HG03457 (cell line): ENCODE measurements around the gene MAPK8IP3.
A peak's percentile ranks its signal among the peaks of the same experiment; 100 is the strongest.

Experiments
- ATAC-seq: cut with Tn5 transposase; IDR thresholded peaks from one replicate; pipeline ENCODE4 v1.9.1; 2021; ENCODE audit warnings: moderate number of reproducible peaks; ENCODE audit not compliant: unreplicated experiment

MAPK8IP3 gene, protein sequence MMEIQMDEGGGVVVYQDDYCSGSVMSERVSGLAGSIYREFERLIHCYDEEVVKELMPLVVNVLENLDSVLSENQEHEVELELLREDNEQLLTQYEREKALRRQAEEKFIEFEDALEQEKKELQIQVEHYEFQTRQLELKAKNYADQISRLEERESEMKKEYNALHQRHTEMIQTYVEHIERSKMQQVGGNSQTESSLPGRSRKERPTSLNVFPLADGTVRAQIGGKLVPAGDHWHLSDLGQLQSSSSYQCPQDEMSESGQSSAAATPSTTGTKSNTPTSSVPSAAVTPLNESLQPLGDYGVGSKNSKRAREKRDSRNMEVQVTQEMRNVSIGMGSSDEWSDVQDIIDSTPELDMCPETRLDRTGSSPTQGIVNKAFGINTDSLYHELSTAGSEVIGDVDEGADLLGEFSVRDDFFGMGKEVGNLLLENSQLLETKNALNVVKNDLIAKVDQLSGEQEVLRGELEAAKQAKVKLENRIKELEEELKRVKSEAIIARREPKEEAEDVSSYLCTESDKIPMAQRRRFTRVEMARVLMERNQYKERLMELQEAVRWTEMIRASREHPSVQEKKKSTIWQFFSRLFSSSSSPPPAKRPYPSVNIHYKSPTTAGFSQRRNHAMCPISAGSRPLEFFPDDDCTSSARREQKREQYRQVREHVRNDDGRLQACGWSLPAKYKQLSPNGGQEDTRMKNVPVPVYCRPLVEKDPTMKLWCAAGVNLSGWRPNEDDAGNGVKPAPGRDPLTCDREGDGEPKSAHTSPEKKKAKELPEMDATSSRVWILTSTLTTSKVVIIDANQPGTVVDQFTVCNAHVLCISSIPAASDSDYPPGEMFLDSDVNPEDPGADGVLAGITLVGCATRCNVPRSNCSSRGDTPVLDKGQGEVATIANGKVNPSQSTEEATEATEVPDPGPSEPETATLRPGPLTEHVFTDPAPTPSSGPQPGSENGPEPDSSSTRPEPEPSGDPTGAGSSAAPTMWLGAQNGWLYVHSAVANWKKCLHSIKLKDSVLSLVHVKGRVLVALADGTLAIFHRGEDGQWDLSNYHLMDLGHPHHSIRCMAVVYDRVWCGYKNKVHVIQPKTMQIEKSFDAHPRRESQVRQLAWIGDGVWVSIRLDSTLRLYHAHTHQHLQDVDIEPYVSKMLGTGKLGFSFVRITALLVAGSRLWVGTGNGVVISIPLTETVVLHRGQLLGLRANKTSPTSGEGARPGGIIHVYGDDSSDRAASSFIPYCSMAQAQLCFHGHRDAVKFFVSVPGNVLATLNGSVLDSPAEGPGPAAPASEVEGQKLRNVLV (N-terminal part only)

DNA sequence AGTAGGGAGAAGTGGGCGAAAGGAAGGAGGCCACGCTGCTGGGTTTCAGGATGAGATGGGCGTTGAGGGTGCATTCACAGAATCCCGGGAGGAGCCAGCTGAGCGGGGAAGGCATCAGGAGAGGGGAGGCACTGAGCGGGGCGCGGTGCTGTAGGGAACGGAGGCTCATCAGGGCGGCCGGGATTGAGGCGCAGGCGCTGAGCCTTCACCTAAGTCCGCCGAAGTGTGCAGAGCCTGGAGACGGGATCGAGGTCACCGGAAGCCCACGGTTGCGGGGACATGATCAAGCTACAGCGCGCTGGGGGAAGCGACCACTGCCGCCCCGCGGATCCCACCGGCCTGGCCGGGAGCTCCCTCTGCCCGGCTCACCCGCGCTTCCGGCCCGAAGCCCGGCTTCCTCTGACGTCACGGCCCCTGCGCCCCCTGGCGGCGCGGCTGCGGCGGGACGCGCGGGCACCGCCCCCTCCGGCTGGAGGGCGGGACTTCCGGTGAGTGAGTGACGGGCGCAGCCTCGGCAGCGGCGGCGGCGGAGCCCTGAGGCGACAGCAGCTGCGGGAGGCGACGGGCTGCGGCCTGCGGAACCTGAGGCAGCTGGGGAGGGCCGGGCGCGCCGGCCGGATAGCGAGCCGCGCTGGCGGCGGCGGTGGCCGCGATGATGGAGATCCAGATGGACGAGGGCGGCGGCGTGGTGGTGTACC lies at the start of gene MAPK8IP3:
MAPK8IP3 (plus strand) TSS at position 508 of the 698 bp plus-strand sequence; CDS start at position 653, 145 bp downstream.
- peak; percentile 52 for ATAC-seq

DNA sequence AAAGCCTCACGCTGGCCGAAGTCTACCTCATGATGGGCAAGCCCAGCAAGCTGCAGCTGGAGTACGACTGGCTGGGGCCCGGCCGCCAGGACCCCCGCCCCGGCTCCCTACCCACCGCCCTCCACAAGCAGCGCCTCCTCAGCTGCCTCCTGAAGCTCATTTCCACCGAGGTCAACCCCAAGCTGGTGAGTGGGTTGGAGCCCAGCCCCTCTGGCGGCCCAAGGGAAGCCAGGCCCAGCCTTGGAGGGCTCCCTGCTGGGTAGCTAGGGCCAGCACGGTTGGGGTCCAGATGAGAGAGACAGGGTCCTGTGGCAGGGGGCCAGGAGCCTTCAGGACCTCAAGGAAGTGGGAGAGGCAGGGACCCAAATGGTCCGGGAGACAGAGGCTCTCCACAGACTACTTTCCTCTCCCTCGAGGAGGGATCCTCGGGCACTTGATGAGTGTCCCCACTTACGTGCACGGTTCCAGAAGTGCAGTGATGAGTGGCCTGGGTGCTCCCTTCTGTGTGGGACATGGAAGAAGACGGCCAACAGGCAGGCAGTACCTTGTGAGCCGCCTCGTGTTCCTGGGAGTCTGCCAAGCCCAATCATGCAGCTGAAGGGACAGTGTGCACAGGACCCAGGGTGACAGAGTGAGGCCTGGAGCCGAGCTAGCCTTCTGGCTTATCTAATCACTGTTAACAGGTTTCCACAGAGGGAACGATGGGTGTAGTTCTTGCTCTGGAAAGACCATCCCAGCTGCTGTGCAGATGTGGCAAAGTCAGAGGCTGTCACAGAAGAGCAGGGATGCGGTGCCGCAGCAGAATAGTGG lies 49.0 kb upstream of the MAPK8IP3 start:
- no peak for ATAC-seq

- ATAC-seq: no peak
Measured at GRCh38 chr16:1657841-1658240, 48.2 kb upstream of the MAPK8IP3 start.

DNA sequence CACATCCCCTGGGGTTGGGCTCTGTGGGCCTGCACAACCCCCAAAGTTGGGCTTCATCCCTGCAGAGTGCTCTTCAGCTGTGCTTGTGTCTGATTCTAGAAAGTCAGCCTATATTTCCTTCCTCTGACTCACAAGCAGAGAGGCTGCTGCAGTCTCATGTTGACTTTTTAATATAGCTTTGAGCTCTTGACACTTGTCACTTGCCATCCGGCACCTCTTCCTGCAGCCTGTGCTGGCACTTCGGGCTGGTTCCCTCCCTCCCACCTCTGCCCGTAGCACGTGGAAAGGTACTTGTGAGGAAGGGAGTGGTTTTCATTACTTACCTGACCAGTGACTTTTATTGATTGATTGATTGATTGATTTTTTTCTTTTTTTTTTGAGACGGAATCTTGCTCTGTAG lies 47.0 kb upstream of the MAPK8IP3 start:
- no peak for ATAC-seq

- no peak for ATAC-seq
Measured at GRCh38 chr16:1661826-1662225, 44.2 kb upstream of the MAPK8IP3 start.

DNA sequence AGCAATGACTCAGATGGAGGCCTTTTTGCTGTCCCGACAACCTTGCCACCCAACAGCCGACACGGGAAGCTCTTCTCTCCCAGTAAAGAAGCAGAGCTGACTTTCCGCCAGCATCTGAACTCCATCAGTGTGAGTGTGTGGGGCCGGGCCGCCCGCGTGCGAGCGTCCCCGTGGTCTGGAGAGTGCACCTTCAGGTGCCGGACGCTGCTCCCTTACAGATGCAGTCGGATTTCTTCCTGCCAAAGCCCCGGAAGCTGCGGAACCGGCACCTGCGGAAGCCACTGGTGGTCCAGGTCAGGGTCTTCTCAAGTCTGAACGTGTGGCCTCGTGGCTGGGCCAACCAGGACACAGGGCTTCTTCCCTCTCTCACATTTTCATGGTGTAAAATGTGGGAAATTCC lies 43.5 kb upstream of the MAPK8IP3 start:
- ATAC-seq: no peak

DNA sequence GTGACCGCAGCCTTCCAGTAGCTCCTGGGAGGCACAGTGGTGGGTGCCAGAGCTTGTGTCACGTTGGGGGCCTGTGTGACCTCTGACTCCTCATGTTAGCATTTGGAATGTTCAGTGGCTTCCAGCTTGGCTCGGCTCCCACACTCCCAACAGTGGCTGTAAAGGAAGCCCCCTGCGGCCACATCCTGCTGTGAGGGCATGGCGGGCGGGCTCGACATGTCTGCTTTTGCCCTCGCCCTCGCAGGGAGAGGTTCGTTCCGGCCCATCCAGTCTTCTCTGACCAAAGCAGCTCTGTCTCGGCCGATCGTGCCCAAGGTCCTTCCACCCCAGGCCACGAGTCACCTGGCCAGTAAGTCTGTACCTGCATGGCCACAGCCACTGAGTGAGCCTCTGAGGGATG lies 40.2 kb upstream of the MAPK8IP3 start:
- no peak for ATAC-seq

- no peak for ATAC-seq
Measured at GRCh38 chr16:1666316-1666715, 39.7 kb upstream of the MAPK8IP3 start.

- no peak for ATAC-seq
Measured at GRCh38 chr16:1667271-1667670, 38.7 kb upstream of the MAPK8IP3 start.

DNA sequence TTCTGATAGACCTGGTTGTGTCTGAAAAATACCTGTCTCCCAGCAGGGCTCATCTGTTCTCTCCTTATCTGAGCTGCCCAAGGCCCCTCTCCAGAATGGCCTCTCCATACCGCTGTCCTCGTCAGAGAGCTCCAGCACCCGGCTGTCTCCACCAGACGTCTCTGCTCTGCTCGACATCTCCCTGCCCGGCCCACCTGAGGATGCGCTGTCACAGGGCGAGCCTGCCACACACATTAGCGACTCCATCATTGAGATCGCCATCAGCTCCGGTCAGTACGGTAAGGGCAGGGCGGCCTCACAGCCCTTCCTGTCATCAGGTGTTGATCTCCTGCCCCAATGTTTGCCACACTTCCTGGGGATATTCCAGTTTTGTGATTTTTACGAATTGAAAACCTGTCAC lies 38.1 kb upstream of the MAPK8IP3 start:
- no peak for ATAC-seq

- ATAC-seq: no peak
Measured at GRCh38 chr16:1668612-1669319, 37.2 kb upstream of the MAPK8IP3 start.

DNA sequence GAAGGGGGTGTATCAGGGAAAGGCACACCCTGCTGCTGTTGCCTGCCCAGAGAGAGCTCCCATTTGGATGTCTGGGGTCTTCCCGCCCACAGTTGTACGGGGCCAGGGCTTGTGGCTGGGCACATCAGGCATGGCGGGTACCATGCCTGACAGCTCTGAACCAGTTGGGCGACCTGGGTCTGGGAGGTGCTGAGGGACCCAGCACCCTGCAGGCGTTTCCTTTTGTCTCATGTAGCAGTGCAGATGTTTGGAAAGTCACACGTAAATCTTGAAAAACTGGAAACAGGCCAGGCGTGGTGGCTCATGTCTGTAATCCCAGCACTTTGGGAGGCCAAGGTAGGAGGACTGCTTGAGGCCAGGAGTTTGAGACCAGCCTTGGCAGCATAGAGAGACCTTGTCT lies 36.3 kb upstream of the MAPK8IP3 start:
- ATAC-seq: no peak

- ATAC-seq: no peak
Measured at GRCh38 chr16:1670371-1670770, 35.6 kb upstream of the MAPK8IP3 start.

- no peak for ATAC-seq
Measured at GRCh38 chr16:1670866-1671265, 35.1 kb upstream of the MAPK8IP3 start.

- no peak for ATAC-seq
Measured at GRCh38 chr16:1673424-1674151, 32.4 kb upstream of the MAPK8IP3 start.

DNA sequence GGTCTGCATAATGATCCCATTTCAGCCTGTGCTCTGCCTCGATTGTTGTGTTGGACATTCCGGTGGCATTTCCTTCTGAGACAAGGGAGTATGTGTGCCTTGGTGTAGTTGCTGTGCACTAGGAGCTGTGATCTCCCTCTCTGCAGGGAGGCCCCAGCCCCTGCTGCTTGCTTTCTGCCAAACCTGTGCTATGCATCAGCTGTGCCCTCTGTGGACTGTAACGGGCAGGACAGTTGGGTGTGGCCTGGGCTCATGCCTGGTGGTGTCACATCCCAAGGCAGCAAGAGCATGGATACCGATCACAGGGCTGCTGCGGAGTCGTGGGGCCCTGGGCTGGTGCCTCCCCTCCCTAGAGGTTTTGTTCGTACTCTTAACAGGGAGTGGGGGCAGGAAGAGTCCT lies 31.7 kb upstream of the MAPK8IP3 start:
- ATAC-seq: no peak

DNA sequence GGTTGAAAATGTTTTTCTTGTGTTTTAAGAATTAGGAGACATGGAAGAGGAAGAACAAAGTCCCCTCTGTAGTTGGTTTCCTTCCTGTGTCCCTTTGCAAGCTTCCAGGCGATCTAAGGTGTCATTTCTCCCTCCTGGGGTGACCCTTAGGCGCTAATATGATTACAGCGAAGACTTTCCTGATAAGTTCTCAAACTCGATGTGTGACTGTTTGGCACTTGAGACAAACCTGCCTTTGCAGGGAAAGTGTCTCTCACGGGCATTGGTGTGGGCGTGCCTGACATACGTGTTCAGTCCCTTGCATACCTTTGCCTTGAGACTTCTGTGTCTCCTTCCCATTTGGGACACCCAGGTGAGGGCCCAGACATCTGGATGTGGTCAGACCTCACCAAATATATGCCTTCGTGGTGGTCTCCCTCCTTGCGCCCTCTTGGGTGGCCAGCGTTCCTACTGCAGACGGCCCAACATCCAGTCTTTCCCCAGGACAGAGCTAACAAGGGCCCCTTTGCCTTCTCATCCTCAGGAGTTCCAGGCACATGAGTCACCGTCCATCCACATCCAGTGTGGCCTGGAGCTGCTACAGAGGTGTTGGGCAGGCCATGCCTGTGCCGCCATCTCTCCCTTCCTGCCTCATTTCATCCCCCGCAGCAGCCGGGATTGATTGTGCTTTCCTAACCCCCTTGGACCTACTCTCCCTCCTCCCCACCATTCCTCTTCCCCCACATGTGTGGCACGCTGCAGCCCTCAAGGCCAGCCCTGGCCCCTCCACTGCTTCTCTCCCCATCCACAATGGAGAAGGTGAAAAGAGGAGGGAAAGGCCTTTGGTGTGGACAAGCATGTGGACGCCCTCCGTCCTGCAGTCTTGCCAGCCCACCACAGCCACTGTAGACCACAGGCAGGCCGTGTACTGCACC lies 31.0 kb upstream of the MAPK8IP3 start:
- no peak for ATAC-seq
